ENCODE measurements around the gene MINK1.

The MINK1 gene

GRCh38 chr17:4833178-4833940 lies at the start of gene MINK1:
MINK1 (plus strand) TSS chr17:4833340; CDS start chr17:4833584, 244 bp downstream.
- DNase-seq (ENCODE audit: low read depth), result peak; percentile 62

GRCh38 chr17:4785311-4786105 lies 47.6 kb upstream of the MINK1 start:
- DNase-seq (ENCODE audit: low read depth), result no peak

GRCh38 chr17:4786106-4786511 lies 47.0 kb upstream of the MINK1 start, which contains the start of gene VMO1:
VMO1 (minus strand) TSS chr17:4786364; CDS start chr17:4786352, 12 bp downstream.
- DNase-seq (ENCODE audit: low read depth), result no peak

GRCh38 chr17:4786516-4786915 lies 46.6 kb upstream of the MINK1 start:
- no peak for DNase-seq (ENCODE audit: low read depth)

- no peak for DNase-seq (ENCODE audit: low read depth)
Observed at GRCh38 chr17:4788159-4788806, 44.9 kb upstream of the MINK1 start.

GRCh38 chr17:4788807-4789700 lies 44.1 kb upstream of the MINK1 start, which contains the start of gene GLTPD2:
GLTPD2 (plus strand) TSS chr17:4788964; CDS start chr17:4789012, 48 bp downstream.
- no peak for DNase-seq (ENCODE audit: low read depth)

- DNase-seq (ENCODE audit: low read depth), result no peak
Observed at GRCh38 chr17:4789701-4789950, 43.5 kb upstream of the MINK1 start.

GRCh38 chr17:4789951-4790704 lies 43.0 kb upstream of the MINK1 start:
- peak; percentile 60 for DNase-seq (ENCODE audit: low read depth)

- DNase-seq (ENCODE audit: low read depth), result no peak
Observed at GRCh38 chr17:4790705-4791088, 42.4 kb upstream of the MINK1 start.

GRCh38 chr17:4795168-4795567 lies 38.0 kb upstream of the MINK1 start:
- no peak for DNase-seq (ENCODE audit: low read depth)

- no peak for DNase-seq (ENCODE audit: low read depth)
Observed at GRCh38 chr17:4796552-4796920, 36.6 kb upstream of the MINK1 start.

GRCh38 chr17:4800462-4801196 lies 32.5 kb upstream of the MINK1 start:
- DNase-seq (ENCODE audit: low read depth), result no peak

GRCh38 chr17:4802228-4802627 lies 30.9 kb upstream of the MINK1 start, which contains the start of gene C17orf114:
C17orf114 (minus strand) TSS chr17:4802328.
- DNase-seq (ENCODE audit: low read depth), result no peak

- no peak for DNase-seq (ENCODE audit: low read depth)
Observed at GRCh38 chr17:4806456-4806776, 26.7 kb upstream of the MINK1 start.

GRCh38 chr17:4806777-4807604 lies 26.1 kb upstream of the MINK1 start, which contains the start of gene PLD2:
PLD2 (plus strand) TSS chr17:4807152; CDS start chr17:4807773, 621 bp downstream.
- DNase-seq (ENCODE audit: low read depth), result no peak

GRCh38 chr17:4807605-4808377 lies 25.3 kb upstream of the MINK1 start:
- no peak for DNase-seq (ENCODE audit: low read depth)

- no peak for DNase-seq (ENCODE audit: low read depth)
Observed at GRCh38 chr17:4808378-4808767, 24.8 kb upstream of the MINK1 start.

GRCh38 chr17:4810696-4811290 lies 22.3 kb upstream of the MINK1 start:
- no peak for DNase-seq (ENCODE audit: low read depth)
